Measurements from ENCODE around the gene LEF1.

LEF1 gene

GRCh38 chr4:108170631-108171338, 2.1 kb upstream of the LEF1 start:
- Histone ChIP-seq H3K79me1 (ENCODE audit: low read length) (no peaks in the 10 kb centered on the region), H3K4me1 (ENCODE audit: control insufficient read depth, low read depth, low read length) (peaks cover 4% of the 10 kb centered on the region), H2BK120ac (ENCODE audit: low read depth, low read length) (no peak overlapping the region), H3K27ac (ENCODE audit: low read depth, low read length) (no peak overlapping the region), H3K56ac (ENCODE audit: low read length) (peak overlapping the region; percentile 91), H3K27me3 (ENCODE audit: insufficient read depth, low read length, poor library complexity) (peaks cover 5% of the 10 kb centered on the region), H4K8ac (ENCODE audit: low read depth, low read length) (no peak overlapping the region), H3K79me2 (ENCODE audit: control insufficient read depth, insufficient read depth, low read length) (peaks cover 2% of the 10 kb centered on the region), H3K18ac (ENCODE audit: low read length) (no peak overlapping the region), H3K36me3 (ENCODE audit: control insufficient read depth, insufficient read depth, low read length) (no peaks in the 10 kb centered on the region), H3K4me3 (ENCODE audit: low read length) (no peak overlapping the region), H2BK15ac (replicated peaks; ENCODE audit: low read depth) (no peak overlapping the region), H3K23ac (ENCODE audit: low read length) (no peak overlapping the region), H3K4me2 (ENCODE audit: low read length) (peak overlapping the region; percentile 93), H3K9ac (ENCODE audit: low read length) (no peak overlapping the region), H2BK5ac (ENCODE audit: low read length) (no peak overlapping the region), H3K4ac (ENCODE audit: low read depth, low read length) (no peak overlapping the region), H4K5ac (ENCODE audit: low read length) (no peak overlapping the region), H2AK5ac (ENCODE audit: low read length) (no peak overlapping the region)
- peak; percentile 72 for DNase-seq
- no CpG with 5 or more reads among the region's 8 CpGs for WGBS (ENCODE audit: extremely low coverage, insufficient coverage, low lambda C conversion rate)

GRCh38 chr4:108169664-108170063, 932 bp upstream of the LEF1 start:
- H3K18ac ChIP-seq (ENCODE audit: low read length): no peak overlapping the region
- no peak overlapping the region for H2BK5ac ChIP-seq (ENCODE audit: low read length)
- H3K79me1 ChIP-seq (ENCODE audit: low read length): peaks cover 2% of the 10 kb centered on the region
- H2BK15ac ChIP-seq (replicated peaks; ENCODE audit: low read depth): no peak overlapping the region
- H3K4me1 ChIP-seq (ENCODE audit: control insufficient read depth, low read depth, low read length): peaks cover 4% of the 10 kb centered on the region
- no peak overlapping the region for H4K8ac ChIP-seq (ENCODE audit: low read depth, low read length)
- H3K23ac ChIP-seq (ENCODE audit: low read length): no peak overlapping the region
- DNase-seq: no peak
- H3K56ac ChIP-seq (ENCODE audit: low read length): no peak overlapping the region
- no peak overlapping the region for H3K27ac ChIP-seq (ENCODE audit: low read depth, low read length)
- H3K36me3 ChIP-seq (ENCODE audit: control insufficient read depth, insufficient read depth, low read length): no peaks in the 10 kb centered on the region
- peaks cover 10% of the 10 kb centered on the region for H3K27me3 ChIP-seq (ENCODE audit: insufficient read depth, low read length, poor library complexity)
- H2BK120ac ChIP-seq (ENCODE audit: low read depth, low read length): no peak overlapping the region
- H3K4ac ChIP-seq (ENCODE audit: low read depth, low read length): no peak overlapping the region
- WGBS (ENCODE audit: extremely low coverage, insufficient coverage, low lambda C conversion rate): no CpG with 5 or more reads among the region's 8 CpGs
- H3K9ac ChIP-seq (ENCODE audit: low read length): no peak overlapping the region
- H3K4me3 ChIP-seq (ENCODE audit: low read length): no peak overlapping the region
- peaks cover 2% of the 10 kb centered on the region for H3K79me2 ChIP-seq (ENCODE audit: control insufficient read depth, insufficient read depth, low read length)
- no peak overlapping the region for H3K4me2 ChIP-seq (ENCODE audit: low read length)
- no peak overlapping the region for H4K5ac ChIP-seq (ENCODE audit: low read length)
- H2AK5ac ChIP-seq (ENCODE audit: low read length): no peak overlapping the region

- Histone ChIP-seq H4K5ac (ENCODE audit: low read length) (no peak overlapping the region), H2BK120ac (ENCODE audit: low read depth, low read length) (no peak overlapping the region), H3K4me3 (ENCODE audit: low read length) (peak overlapping the region; percentile 63), H3K27ac (ENCODE audit: low read depth, low read length) (peak overlapping the region; percentile 35), H3K79me1 (ENCODE audit: low read length) (peaks cover 2% of the 10 kb centered on the region), H3K9ac (ENCODE audit: low read length) (peak overlapping the region; percentile 65), H3K23ac (ENCODE audit: low read length) (no peak overlapping the region), H4K8ac (ENCODE audit: low read depth, low read length) (no peak overlapping the region), H2BK15ac (replicated peaks; ENCODE audit: low read depth) (no peak overlapping the region), H3K56ac (ENCODE audit: low read length) (peak overlapping the region; percentile 82), H2BK5ac (ENCODE audit: low read length) (no peak overlapping the region), H3K36me3 (ENCODE audit: control insufficient read depth, insufficient read depth, low read length) (no peaks in the 10 kb centered on the region), H3K27me3 (ENCODE audit: insufficient read depth, low read length, poor library complexity) (peaks cover 10% of the 10 kb centered on the region), H3K4me1 (ENCODE audit: control insufficient read depth, low read depth, low read length) (peaks cover 4% of the 10 kb centered on the region), H3K4me2 (ENCODE audit: low read length) (peak overlapping the region; percentile 91), H3K4ac (ENCODE audit: low read depth, low read length) (no peak overlapping the region), H2AK5ac (ENCODE audit: low read length) (no peak overlapping the region), H3K18ac (ENCODE audit: low read length) (peak overlapping the region; percentile 29), H3K79me2 (ENCODE audit: control insufficient read depth, insufficient read depth, low read length) (peaks cover 2% of the 10 kb centered on the region)
- DNase-seq: no peak
- WGBS (ENCODE audit: extremely low coverage, insufficient coverage, low lambda C conversion rate): no CpG with 5 or more reads among the region's 30 CpGs
Measured at GRCh38 chr4:108168160-108168670, 517 bp downstream of the LEF1 start.

- peak overlapping the region; percentile 42 for H3K18ac ChIP-seq (ENCODE audit: low read length)
- H3K27ac ChIP-seq (ENCODE audit: low read depth, low read length): no peak overlapping the region
- H2BK5ac ChIP-seq (ENCODE audit: low read length): no peak overlapping the region
- peaks cover 2% of the 10 kb centered on the region for H3K79me2 ChIP-seq (ENCODE audit: control insufficient read depth, insufficient read depth, low read length)
- peaks cover 2% of the 10 kb centered on the region for H3K79me1 ChIP-seq (ENCODE audit: low read length)
- no peaks in the 10 kb centered on the region for H3K36me3 ChIP-seq (ENCODE audit: control insufficient read depth, insufficient read depth, low read length)
- peak overlapping the region; percentile 63 for H3K4me3 ChIP-seq (ENCODE audit: low read length)
- no CpG with 5 or more reads among the region's 58 CpGs for WGBS (ENCODE audit: extremely low coverage, insufficient coverage, low lambda C conversion rate)
- H3K4me1 ChIP-seq (ENCODE audit: control insufficient read depth, low read depth, low read length): peaks cover 4% of the 10 kb centered on the region
- H3K9ac ChIP-seq (ENCODE audit: low read length): peak overlapping the region; percentile 65
- H4K5ac ChIP-seq (ENCODE audit: low read length): no peak overlapping the region
- peak overlapping the region; percentile 82 for H3K56ac ChIP-seq (ENCODE audit: low read length)
- peak overlapping the region; percentile 91 for H3K4me2 ChIP-seq (ENCODE audit: low read length)
- no peak overlapping the region for H2BK15ac ChIP-seq (replicated peaks; ENCODE audit: low read depth)
- H2BK120ac ChIP-seq (ENCODE audit: low read depth, low read length): no peak overlapping the region
- no peak overlapping the region for H2AK5ac ChIP-seq (ENCODE audit: low read length)
- no peak overlapping the region for H4K8ac ChIP-seq (ENCODE audit: low read depth, low read length)
- no peak overlapping the region for H3K4ac ChIP-seq (ENCODE audit: low read depth, low read length)
- peaks cover 10% of the 10 kb centered on the region for H3K27me3 ChIP-seq (ENCODE audit: insufficient read depth, low read length, poor library complexity)
- peak; percentile 88 for DNase-seq
- H3K23ac ChIP-seq (ENCODE audit: low read length): no peak overlapping the region
Measured at GRCh38 chr4:108166441-108167315, 2.1 kb downstream of the LEF1 start.

GRCh38 chr4:108166038-108166437, 2.7 kb downstream of the LEF1 start:
- no peak overlapping the region for H3K4me3 ChIP-seq (ENCODE audit: low read length)
- H3K4me1 ChIP-seq (ENCODE audit: control insufficient read depth, low read depth, low read length): peaks cover under 1% of the 10 kb centered on the region
- no peak overlapping the region for H2AK5ac ChIP-seq (ENCODE audit: low read length)
- no peak overlapping the region for H4K8ac ChIP-seq (ENCODE audit: low read depth, low read length)
- H3K4ac ChIP-seq (ENCODE audit: low read depth, low read length): no peak overlapping the region
- no peak overlapping the region for H3K56ac ChIP-seq (ENCODE audit: low read length)
- H3K36me3 ChIP-seq (ENCODE audit: control insufficient read depth, insufficient read depth, low read length): no peaks in the 10 kb centered on the region
- peaks cover 10% of the 10 kb centered on the region for H3K27me3 ChIP-seq (ENCODE audit: insufficient read depth, low read length, poor library complexity)
- no peak for DNase-seq
- H3K27ac ChIP-seq (ENCODE audit: low read depth, low read length): no peak overlapping the region
- peaks cover 2% of the 10 kb centered on the region for H3K79me2 ChIP-seq (ENCODE audit: control insufficient read depth, insufficient read depth, low read length)
- H3K18ac ChIP-seq (ENCODE audit: low read length): no peak overlapping the region
- H2BK15ac ChIP-seq (replicated peaks; ENCODE audit: low read depth): no peak overlapping the region
- no peak overlapping the region for H2BK120ac ChIP-seq (ENCODE audit: low read depth, low read length)
- H3K4me2 ChIP-seq (ENCODE audit: low read length): peak overlapping the region; percentile 11
- H3K23ac ChIP-seq (ENCODE audit: low read length): no peak overlapping the region
- peaks cover 2% of the 10 kb centered on the region for H3K79me1 ChIP-seq (ENCODE audit: low read length)
- H4K5ac ChIP-seq (ENCODE audit: low read length): no peak overlapping the region
- H2BK5ac ChIP-seq (ENCODE audit: low read length): no peak overlapping the region
- WGBS (ENCODE audit: extremely low coverage, insufficient coverage, low lambda C conversion rate): no CpG with 5 or more reads among the region's 12 CpGs
- H3K9ac ChIP-seq (ENCODE audit: low read length): no peak overlapping the region

Data from mesendoderm (in vitro differentiated cells).